GM12801 (cell line): ENCODE measurements around the gene STK32B.

Experiments
- TF ChIP-seq, protein P1 (sequence below): IDR thresholded peaks from one replicate; pipeline ENCODE4 v1.5.1; 2011; ENCODE audit warnings: control low read depth; ENCODE audit not compliant: insufficient read length; ENCODE audit errors: extremely low read depth

Gene STK32B

DNA sequence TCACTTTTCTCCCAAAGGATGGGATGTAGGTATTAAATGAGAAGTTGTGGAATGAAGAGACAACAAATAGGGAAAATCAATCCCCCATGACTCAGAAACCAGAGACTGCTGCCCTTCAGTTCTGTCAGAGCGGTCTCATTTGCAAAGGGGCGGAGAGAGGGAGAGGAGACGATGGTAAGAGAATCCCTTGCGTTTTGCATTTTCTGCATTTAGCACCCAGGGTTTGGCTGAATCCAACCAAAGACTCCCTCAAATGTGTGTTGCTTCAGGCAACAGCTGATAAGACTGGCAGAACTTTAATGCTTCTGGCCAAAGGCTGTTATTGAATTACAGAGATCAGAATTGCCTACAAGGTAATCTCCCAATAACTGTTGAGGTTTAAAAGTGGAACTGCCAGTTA is 426.9 kb downstream of the STK32B start:
- TF ChIP-seq, protein P1, sequence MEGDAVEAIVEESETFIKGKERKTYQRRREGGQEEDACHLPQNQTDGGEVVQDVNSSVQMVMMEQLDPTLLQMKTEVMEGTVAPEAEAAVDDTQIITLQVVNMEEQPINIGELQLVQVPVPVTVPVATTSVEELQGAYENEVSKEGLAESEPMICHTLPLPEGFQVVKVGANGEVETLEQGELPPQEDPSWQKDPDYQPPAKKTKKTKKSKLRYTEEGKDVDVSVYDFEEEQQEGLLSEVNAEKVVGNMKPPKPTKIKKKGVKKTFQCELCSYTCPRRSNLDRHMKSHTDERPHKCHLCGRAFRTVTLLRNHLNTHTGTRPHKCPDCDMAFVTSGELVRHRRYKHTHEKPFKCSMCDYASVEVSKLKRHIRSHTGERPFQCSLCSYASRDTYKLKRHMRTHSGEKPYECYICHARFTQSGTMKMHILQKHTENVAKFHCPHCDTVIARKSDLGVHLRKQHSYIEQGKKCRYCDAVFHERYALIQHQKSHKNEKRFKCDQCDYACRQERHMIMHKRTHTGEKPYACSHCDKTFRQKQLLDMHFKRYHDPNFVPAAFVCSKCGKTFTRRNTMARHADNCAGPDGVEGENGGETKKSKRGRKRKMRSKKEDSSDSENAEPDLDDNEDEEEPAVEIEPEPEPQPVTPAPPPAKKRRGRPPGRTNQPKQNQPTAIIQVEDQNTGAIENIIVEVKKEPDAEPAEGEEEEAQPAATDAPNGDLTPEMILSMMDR = no peak

DNA sequence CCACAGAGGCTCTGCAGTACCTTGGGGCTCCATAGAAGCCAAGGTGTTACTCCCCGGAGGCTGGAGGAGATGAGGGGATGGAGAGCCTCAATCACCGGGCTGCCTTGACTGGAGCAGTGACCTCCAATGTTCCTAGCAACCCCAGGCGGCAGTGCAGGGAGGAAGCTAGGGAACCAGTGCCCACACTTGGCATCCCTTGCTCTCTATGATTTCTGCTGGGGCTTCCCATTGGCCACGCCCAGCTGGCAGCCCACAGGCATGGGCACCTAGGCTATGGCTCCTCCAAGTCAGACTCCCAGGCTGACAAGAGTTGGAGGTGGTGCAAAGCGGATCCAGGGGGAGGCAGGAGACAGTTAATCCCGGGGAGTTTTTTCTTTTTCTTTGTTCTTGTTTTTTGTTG is 427.4 kb downstream of the STK32B start:
- TF ChIP-seq, protein P1 = no peak

DNA sequence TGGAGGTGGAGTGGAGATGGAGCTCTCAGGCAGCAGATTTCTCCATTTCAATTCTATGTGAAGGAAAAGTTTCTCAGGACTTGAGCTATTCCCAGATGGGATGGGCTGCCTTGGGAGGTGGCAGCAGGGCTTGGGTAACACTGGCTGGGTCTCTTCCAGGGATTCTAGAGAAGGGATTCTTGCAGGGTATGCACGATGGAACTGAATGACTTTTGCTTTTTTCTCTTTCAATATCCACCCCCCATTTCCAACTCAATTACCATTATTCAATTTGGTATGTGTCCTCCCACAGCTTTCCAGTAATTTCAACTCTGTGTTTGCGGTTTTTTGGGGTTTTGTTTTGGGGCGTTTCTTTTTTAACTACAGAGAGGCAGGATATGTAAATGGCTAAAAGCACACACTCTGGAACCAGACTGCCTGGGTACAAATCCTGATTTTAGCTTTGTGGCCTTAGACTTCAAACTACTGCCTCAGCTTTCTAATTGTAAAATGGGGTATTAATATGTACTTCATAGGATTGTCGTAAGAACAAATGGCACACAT is 428.3 kb downstream of the STK32B start:
- TF ChIP-seq, protein P1 = no peak

DNA sequence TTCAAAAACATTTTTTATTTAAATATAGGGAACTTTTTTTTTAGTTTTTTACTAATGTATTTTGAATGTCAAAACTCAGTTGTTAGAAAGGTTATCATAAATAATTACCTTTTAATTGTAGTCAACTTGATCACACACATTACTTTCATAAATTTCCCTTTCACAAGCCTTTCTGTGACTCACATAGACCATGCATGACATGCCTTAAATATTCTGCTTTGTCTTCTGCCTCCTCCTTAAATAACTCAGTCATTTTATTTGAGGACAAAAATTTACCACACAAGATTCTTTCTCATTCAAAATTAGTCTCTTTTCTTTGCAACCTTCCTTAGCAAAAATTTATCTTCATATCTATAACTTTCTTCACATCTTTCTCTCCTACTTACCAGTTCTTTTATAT is 437.1 kb downstream of the STK32B start:
- TF ChIP-seq, protein P1 = no peak

DNA sequence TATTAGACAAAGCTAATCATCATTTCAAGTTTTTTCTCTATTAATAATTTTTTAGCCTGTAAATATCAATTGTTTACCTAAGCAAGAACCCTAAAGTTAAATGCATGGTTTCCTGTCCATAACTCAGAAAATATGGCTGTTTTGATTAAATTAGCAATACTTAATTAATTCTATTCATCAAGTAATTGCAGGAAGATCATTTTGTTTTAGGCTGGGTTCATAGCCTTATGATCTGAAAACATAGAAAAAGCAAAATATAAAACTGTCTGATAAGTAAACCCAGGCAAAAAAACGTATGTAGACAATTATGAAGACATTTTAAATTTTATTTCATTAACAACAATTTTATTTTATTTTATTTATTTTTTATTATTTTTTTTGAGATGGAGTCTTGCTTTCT is 438.0 kb downstream of the STK32B start:
- TF ChIP-seq, protein P1 = no peak

DNA sequence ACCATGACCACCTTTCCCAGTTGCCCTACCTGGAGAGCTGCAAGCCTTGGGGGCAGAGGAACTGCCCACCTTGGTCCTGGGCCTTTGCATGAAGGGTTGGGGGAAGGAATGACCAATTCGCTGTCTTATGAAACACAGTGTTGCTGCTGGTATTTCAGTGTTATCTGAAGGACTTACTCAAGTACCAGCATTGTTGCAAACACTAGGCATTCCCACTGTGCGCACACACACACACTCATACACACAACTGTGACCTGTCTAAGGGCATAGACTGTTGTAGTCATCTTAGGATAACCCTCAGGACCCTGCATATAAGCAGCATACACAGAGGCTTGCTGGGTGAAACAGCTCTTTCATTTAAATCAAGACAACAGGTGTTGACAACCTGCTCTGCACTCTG is 446.2 kb downstream of the STK32B start:
- TF ChIP-seq, protein P1 = no peak

DNA sequence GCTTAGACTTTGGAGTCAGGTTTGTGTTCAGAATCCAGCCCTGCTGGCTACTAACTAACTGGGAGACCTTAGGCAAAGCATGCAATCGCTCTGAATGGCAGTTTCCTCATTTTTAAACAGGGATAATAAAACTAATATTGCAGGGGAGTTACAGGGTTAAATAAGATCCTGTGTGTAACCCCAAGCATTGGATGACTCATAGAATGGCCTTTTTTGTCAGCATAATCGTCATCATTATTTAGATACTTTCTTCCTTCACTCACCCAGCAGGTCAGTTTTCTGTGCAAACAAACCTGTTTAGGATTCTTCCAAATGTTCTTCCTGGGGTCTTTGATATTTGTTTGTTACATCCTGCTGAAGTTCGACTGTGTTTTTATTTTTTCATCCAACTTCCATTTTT is 448.9 kb downstream of the STK32B start:
- TF ChIP-seq, protein P1 = no peak
